ENCODE data around the gene TMEM178B. TPM values are rescaled to one million over a fixed set of nuclear protein-coding genes. Genes with fewer than 3 reads are reported as not detected.
A peak's percentile ranks its signal among the peaks of the same experiment; 100 is the strongest.
"Not testable (repeated sequence)": the region's sequence is repeated elsewhere in the genome, so short reads cannot be mapped to it uniquely, and the experiment has no call there.

TMEM178B gene
- total RNA-seq, 1 experiment from 2014 or later = 10.9 TPM

DNA sequence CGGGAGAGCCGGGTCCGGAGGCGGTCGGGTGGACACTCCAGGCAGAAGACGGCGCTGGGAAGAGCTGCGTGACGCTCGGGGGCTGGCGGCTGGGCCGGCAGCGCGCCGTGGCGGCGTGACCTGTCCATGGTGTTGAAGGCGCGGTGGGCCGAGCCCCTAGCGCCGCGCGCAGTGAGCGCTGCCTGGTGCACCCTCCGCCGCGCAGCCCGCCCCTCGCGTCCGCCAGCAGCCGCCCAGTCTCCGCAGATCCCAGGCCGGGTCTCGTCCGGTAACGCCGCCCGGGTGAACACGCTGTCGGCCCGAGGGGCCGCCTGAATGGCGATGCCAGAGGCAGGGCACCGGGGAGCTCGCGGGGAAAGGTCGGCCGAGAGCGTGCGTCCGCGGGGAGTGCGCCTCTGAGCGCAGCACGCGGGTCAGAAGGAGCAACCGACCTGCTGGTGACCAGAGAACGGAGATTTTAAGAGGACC lies 657 bp upstream of the TMEM178B start:
- DNase-seq (ENCODE audit: extremely low read depth, low read depth) = peak; percentile 41

DNA sequence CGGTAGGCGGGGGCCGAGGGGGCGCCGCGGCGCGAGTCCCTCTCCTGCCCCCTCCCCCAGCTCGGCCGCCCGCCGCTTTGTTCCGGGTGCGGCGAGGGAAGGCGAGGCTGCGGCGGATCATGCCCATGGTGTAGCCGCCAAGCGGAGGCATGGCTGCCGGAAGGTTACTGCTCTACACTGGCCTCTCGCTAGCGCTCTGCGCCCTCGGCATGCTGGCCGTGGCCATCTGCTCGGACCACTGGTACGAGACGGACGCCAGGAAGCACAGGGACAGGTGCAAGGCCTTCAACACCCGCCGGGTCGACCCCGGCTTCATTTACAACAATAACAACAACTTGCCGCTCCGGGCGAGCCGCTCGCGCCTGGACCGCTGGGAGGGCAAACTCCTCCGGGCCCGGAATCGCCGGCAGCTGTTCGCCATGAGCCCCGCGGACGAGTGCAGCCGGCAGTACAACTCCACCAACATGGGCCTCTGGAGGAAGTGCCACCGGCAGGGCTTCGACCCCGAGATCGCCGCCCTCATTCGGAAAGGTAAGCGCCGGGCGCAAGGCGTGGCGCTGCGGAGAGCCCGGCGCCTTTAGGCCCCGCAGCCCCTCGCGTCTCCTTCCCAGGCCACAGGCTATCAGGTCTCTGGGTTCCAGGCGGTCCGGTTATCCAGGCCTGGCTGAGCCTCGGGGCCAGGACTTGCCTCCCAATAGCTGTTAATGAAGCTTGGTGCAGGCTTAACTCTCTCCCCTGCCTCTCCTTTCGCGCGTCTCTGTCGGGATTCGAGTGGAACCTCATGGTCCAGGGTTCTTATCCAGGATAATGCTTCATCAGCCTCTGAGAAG lies 513 bp downstream of the TMEM178B start:
- DNase-seq (ENCODE audit: extremely low read depth, low read depth) = no peak

DNA sequence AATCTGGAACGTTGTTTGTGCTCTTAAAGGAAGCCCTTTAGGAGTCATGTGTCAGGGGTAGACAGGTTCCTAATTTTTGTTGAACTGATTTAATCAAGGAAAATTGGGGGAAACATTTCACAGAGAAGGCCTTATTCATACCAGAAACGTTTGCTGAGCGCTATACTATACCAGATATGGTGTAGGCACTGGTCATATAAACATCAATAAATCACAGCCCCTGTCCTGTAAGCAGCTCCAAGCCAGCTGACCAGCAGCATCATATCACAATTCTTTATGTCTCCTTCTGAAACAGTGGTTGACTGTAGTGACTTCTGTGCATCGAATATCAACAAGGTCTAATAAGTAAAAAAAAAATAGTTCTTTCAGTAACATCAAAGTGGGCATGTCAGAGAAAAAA lies 1.1 kb downstream of the TMEM178B start:
- DNase-seq (ENCODE audit: extremely low read depth, low read depth) = no peak

DNA sequence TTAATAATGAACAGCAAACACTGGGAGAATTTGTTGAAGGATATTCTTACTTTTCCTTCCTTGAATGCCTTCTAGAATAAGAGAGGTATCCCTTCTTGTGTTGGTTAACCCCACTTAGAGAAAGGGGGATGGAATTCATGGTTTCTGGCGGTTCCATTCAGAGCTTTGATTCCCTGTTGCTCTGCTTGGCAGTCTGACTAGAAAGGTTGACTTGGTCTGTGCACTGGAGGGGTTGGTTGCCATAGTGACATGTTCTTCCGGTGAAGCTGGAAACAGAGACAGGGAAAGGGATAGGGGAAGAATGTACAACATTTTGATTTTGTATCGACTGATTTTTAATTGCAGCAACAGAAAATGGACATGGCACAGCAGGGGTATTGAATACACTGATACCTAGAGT lies 2.5 kb downstream of the TMEM178B start:
- DNase-seq (ENCODE audit: extremely low read depth, low read depth) = no peak

DNA sequence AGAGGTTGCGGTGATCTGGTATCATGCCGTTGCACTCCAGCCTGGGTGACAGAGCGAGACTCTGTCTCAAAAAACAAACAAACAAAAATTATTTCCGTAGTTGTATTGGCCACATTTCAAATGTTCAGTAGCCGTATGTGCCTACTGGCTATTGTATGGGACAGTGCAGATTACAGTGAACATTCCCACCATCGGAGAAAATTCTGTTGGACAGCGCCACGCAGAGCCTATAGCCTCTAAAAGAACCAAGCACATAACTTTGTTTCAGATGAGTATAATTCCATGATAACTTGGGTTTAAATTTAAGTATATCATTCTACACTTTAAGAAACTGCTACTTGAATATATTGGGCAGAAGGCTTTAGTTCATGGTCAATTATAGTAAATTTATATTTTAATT lies 5.4 kb downstream of the TMEM178B start:
- no peak for DNase-seq (ENCODE audit: extremely low read depth, low read depth)

DNA sequence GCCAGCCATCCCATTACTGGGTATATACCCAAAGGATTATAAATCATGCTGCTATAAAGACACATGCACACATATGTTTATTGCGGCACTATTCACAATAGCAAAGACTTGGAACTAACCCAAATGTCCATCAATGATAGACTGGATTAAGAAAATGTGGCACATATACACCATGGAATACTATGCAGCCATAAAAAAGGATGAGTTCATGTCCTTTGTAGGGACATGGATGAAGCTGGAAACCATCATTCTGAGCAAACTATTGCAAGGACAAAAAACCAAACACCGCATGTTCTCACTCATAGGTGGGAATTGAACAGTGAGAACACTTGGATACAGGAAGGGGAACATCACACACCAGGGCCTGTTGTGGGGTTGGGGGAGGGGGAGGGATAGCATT lies 15.6 kb downstream of the TMEM178B start:
- not testable (repeated sequence) for DNase-seq (ENCODE audit: extremely low read depth, low read depth)

DNA sequence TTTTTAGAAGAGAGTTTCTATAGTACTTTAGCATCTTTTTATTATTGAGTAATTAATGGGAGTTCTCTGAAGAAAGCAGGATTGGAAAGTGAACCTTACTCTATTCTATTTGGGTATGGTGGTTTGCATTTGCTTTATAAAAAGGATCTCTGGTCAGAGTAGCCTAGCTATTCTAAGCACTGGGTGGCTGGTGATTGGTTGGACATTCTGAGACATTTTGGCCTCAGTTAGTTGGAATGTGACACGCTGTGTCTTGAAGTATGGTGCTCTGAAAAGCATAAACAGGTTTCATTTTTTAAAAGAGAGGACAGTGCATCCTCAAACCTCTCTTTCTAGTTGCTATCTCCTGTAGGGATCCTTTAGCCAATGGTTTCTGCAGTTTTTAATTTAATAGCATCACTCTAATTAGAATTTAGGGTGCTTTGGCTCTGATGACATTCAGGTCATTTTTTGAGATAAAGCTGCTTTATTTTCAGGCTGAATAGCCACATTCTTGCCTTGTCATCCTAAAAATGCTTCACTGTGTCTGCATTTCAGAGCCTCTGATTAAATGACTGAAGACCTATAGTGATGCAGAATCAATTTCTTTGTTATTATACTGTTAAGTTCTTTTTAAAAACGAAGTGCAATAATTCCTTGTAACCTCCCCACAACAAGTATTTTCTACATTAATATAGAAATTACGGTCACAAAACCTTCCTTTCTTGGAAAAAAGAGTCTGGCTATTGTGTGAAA lies 20.6 kb downstream of the TMEM178B start:
- no peak for DNase-seq (ENCODE audit: extremely low read depth, low read depth)

DNA sequence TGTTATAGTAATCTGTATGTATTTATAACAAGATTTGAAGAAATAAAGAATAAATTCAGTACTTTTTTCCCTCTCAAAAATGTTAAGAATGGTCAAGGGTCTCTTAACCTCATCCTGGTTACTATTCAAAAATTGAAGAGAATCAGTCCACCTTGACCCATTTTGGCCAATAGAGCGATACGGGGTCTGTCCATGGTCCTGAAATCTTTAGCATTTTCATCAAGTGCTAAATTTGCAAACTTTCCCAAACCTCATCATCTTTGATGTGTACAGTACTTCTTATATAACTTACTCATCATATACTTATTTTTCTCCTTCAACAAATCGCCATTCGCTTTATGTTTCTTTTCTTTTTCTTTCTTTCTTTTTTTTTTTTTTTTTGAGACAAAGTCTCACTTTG lies 23.6 kb downstream of the TMEM178B start:
- no peak for DNase-seq (ENCODE audit: extremely low read depth, low read depth)

DNA sequence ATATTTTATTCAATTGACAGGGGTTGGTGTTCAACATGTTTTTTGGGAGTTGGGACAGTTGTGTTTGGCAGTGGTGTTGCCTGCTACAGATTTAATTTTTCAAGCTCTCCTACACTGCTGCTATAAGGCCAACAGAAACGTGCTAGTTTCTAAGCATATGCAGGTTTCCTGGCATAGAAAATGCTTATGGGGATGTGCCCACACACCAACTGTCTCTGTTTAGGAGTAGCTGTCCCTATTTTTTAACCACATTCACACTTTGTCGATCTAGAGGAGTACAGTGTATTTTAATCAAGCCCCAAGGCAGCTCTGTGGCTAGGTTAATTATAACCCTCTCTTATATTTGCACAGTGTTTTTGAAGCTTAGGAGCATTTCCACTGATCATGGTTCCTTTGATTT lies 28.6 kb downstream of the TMEM178B start:
- DNase-seq (ENCODE audit: extremely low read depth, low read depth) = no peak

DNA sequence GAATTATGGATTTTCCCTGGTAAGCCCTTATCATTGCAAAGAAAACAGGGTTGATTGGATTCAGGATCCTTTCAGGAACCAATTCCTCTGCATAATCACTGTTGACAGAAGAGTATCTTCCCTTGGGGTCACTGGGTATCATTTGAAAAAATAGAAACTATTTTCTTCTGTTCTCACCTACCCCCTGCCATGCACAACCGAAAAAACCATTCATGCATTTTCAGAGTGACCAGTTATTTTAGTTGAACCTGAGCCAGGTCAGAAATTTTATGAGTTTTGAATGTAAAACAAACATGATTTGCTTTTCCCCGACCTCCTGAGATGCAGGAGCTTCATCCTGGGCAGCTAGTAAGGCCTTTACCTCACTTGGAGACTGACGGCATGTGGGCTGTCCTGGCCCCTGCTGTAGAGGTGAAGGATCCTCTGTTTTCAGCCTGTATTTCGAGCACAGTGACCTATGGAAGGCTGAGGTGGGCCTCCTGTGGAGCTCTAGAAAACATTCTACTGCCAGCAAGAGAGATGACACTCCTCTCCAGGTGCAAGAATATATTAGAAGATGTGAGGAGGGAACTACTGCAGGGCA lies 30.1 kb downstream of the TMEM178B start:
- DNase-seq (ENCODE audit: extremely low read depth, low read depth) = no peak

DNA sequence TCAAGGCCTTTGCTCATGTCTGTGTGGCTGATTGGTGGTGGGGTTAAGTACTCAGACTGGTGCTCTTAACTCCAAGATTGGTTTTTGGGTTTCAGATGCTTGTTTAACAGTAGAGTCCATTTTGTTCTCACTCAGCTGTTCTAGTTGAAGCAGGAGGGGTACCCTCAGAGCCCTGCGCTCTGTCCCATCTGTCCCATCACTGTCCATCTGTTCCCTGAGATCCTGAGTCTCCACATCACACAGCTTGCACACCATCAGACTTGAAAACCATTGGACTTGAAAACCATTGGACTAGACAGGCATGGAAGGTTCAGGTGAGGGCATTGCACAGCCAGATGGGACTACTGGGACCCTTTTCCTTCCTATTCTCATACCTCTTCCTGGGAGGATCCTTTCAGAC lies 39.3 kb downstream of the TMEM178B start:
- no peak for DNase-seq (ENCODE audit: extremely low read depth, low read depth)

DNA sequence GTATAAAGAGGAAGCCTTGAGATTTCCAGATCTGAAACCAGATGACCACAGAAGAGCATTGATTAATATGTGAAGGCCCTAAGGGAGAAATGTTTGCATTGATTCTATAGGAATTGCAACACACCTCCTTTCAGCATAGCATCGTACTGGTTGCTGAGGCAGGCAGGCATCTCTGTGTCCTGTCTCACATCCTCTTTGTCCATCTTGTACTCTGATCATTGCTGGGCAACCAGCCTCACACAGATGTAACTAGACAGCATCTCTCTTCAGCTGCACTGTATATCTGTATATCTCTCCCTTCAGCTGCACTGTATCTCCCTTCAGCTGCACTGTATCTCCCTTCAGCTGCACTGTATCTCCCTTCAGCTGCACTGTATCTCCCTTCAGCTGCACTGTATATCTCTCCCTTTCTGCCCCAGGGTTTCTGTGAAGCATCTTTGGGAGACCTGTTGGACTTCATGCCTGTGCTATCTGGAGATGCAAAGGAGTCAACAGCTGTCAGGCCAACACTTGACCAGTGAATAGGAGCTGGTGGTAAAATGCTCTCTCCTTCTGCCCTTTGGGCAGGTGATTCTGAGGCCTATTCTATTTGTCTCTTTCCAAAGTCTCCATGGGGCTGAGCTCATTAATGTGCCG lies 40.3 kb downstream of the TMEM178B start:
- DNase-seq (ENCODE audit: extremely low read depth, low read depth) = no peak

DNA sequence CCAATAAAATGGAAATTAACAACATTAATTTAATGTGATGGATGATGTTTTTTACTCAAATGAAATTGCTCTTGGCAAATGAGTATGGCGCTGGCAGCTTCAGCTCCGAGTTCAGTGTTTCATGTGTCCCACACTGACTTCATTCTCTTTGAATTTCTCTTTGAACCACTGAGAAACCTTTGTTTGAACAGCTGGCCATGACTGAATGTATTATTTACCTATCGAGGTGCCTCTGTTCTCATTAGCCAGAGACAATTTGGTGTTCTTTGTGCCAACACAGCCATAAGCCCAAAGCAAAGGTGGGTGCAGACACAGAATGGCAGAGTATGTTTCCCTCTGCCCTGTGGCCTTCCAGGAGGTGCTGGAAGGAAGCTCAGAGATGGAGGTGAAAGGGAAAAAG lies 42.1 kb downstream of the TMEM178B start:
- no peak for DNase-seq (ENCODE audit: extremely low read depth, low read depth)

DNA sequence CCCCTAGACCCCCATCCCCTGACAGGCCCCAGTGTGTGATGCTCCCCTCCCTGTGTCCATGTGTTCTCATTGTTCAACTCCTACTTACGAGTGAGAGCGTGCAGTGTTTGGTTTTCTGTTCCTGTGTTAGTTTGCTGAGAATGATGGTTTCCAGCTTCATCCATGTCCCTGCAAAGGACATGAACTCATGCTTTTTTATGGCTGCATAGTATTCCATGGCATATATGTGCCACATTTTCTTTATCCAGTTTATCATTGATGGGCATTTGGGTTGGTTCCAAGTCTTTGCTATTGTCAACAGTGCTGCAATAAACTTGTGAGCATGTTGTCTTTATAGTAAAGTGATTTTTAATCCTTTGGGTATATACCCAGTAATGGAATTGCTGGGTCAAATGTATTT lies 42.8 kb downstream of the TMEM178B start:
- DNase-seq (ENCODE audit: extremely low read depth, low read depth) = not testable (repeated sequence)

DNA sequence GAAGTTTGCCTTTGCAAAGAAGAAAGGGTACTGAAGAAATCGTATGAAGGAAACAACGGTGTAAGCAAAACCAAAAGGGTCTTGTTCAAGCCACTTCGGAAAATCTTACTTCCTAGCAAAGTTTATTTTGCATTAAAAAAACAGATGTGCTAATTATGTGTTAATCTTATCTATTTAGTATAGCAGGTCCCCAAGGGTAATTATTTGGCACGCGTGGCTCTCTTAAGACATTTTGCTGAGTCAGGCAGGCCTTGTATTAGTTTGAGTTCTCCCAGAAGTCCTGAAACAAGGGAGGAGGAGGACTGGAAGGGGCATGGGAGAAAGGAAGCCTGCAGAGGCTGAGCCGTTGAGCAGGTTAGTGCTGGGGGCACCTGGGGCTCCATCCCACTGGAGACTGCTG lies 44.9 kb downstream of the TMEM178B start:
- no peak for DNase-seq (ENCODE audit: extremely low read depth, low read depth)

DNA sequence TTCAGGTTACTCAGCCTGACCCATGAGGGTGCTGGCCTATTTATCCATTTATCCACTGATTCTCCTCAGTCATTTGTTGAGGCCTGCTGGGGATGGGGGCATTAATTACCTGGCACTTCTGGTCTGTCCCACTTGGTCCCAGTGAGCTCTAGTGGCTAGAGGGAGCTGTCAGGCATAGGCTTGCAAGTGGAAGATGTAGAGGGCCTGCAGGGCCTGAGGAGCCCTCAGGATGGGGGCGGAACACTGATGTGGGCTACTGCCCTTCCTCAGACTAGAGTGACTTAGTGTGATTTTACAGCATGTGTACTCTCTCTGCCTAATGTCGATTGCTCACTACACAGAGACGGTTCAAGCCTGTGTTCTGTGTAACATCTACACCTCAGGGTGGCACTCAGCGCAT lies 45.3 kb downstream of the TMEM178B start:
- no peak for DNase-seq (ENCODE audit: extremely low read depth, low read depth)

DNA sequence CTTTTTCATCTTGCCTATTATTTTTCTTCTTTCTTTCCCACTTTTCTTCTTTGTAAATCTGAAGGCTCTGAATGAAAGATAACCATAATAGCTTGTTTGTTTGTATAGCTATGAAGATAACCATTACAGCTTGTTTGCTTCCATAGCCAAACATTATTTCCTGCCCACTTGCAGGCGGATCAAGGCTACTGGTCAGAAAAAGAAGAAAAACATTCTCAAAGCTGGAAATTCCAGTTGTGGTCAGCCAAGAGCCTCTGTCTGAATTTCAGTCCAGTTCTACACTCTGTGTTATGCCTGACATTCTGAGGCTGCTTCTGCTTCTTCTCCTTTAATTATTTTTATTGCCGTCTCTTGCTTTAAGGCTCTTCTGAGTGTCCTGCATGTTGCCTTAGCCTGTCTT lies 48.9 kb downstream of the TMEM178B start:
- DNase-seq (ENCODE audit: extremely low read depth, low read depth) = no peak

DNA sequence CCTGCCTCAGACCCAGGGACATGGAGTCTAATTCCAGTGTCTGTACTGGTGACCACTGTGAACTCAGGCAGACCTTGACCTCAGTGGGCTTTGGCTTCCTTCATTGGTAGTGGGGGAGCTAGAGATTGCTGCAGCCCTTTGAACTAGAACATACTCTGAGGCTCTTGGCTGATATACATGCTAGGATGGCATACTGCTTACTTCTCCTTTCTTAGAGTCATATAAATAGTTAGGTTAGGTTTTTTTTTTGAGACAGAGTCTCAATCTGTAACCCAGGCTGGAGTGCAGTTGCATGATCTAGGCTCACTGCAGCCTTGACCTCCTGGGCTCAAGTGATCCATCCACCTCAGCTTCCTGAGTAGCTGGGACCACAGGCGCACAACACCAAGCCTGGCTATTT lies 49.7 kb downstream of the TMEM178B start:
- DNase-seq (ENCODE audit: extremely low read depth, low read depth) = no peak

DNA sequence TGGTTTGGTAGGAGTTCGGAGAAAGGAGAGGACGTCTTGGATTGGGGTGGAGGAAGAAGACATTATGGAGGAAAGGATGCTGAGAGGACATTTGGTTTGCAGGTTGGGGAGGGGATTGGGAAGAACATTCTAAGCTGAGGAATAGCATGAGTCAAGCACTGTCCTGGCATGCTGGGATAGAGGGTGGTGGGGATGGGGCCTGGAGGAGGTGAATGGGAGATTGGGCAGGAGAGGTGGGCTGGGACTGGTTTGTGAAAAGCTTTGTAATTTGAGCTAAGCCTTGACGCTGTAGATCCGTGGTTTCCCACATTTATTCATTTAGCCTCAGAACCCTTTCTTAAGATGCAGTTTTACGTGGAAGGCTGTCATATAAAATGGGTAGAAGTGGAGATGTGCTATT lies 52.2 kb downstream of the TMEM178B start:
- no peak for DNase-seq (ENCODE audit: extremely low read depth, low read depth)

DNA sequence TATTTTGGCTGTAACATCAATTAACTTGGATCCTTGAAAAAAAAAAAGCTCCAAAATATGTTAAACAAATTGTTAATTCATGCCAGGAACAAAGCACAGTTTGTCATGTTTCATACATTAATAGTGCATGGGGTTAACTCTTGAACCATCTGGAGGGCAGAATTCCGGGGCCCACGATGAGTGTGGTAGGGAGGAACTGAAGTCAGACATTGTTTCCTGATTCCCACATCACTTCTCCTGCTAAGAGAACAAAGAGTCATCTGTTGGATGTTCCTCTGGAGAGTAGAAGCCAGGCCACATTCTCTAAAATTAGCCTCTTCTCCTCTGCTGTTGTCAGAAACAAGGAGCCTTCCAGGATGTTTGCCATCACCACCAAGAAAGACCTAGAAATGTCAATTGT lies 54.6 kb downstream of the TMEM178B start:
- no peak for DNase-seq (ENCODE audit: extremely low read depth, low read depth)

DNA sequence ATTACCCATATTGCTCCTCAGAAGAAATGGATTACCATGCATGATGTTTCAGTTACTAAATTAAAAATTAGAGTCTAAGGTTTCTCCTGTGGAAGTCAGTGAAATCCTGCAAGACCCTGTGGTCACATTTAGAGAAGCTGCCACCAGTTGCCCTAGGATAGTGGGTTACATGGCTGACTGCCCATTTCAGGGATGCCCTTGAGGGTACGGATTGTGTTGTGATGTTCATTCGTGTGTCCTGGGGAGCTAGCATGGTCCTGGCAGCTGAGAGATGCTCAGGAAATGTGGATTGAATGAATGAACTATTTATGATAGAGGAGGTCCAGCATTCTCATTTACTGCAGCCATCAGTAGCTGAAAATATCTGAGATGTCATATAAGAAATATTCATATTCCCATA lies 55.1 kb downstream of the TMEM178B start:
- DNase-seq (ENCODE audit: extremely low read depth, low read depth) = no peak

Data from NCI-H460 (cell line).